SK-N-MC (cell line): ENCODE measurements around the gene CCDC158.

Source experiments
- DNase-seq: peaks from one replicate; pipeline ENCODE4 v3.0.0-alpha.2; 2011; ENCODE audit warnings: low read depth, low spot score
- H3K27ac ChIP-seq: fragments of 200-600 bp; sonication (generic); 2 replicates; pipeline ENCODE4 v1.5.1; 2016; ENCODE audit warnings: mixed run types
- H3K36me3 ChIP-seq: fragments of 200-600 bp; sonication (generic); 2 replicates; pipeline ENCODE4 v1.6.1; 2017; ENCODE audit warnings: antibody characterized with exemption, low read length, mixed read lengths; ENCODE audit not compliant: insufficient read depth
- H3K4me3 ChIP-seq: fragments of 200-600 bp; sonication (generic); 2 replicates; pipeline ENCODE4 v1.5.1; 2016
- H3K9ac ChIP-seq: fragments of 200-600 bp; sonication (generic); 2 replicates; pipeline ENCODE4 v1.8.0; 2017; ENCODE audit warnings: mixed run types, mixed read lengths; ENCODE audit not compliant: insufficient read length
- H3K9me3 ChIP-seq: fragments of 200-600 bp; sonication (generic); 2 replicates; pipeline ENCODE4 v1.6.1; 2017; ENCODE audit warnings: low read depth, mild to moderate bottlenecking, antibody characterized with exemption, low read length, moderate library complexity, mixed read lengths
- EZH2 ChIP-seq: fragments of 200-600 bp; sonication (generic); IDR thresholded peaks from one replicate; pipeline ENCODE4 v1.6.1; 2017; ENCODE audit warnings: antibody characterized with exemption
- FOXP2 ChIP-seq: optimal IDR thresholded peaks from 2 replicates; pipeline ENCODE3; 2011; ENCODE audit warnings: mild to moderate bottlenecking, moderate library complexity; ENCODE audit not compliant: insufficient read depth; ENCODE audit errors: extremely low read length, control extremely low read depth
- POLR2AphosphoS5 ChIP-seq: IDR thresholded peaks from 2 replicates; pipeline ENCODE4 v1.6.1; 2012; ENCODE audit warnings: mild to moderate bottlenecking, low read depth, low read length, borderline replicate concordance

CCDC158 gene

DNA sequence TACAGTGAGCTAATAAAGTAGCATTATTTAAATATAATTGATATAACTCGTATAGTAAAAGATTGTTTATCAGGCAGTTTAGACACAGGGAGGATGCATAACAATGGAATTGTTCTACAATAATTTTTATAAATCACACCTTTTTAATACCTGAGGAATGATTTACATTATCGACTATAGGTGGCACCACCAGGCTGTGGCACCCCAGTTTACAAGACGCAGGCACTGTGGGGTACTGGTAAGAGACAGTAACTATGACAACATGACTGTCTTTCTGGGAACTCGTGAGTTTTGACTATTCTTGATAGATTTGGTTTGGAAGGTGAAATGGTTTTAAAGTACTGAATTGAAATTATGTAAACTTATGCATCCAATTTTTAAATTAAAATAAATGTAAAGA is 141.5 kb downstream of the CCDC158 start:
- H3K4me3 ChIP-seq, result no peak overlapping the region
- no peak for TF ChIP-seq EZH2
- no peak for TF ChIP-seq POLR2AphosphoS5
- no peak for TF ChIP-seq FOXP2
- H3K36me3 ChIP-seq, result no peaks in the 10 kb centered on the region
- DNase-seq, result no peak
- no peak overlapping the region for H3K27ac ChIP-seq
- no peaks in the 10 kb centered on the region for H3K9me3 ChIP-seq
- no peak overlapping the region for H3K9ac ChIP-seq

- H3K27ac ChIP-seq, result no peak overlapping the region
- H3K36me3 ChIP-seq, result no peaks in the 10 kb centered on the region
- no peak for DNase-seq
Observed at GRCh38 chr4:76278583-76278982, 142.4 kb downstream of the CCDC158 start.

DNA sequence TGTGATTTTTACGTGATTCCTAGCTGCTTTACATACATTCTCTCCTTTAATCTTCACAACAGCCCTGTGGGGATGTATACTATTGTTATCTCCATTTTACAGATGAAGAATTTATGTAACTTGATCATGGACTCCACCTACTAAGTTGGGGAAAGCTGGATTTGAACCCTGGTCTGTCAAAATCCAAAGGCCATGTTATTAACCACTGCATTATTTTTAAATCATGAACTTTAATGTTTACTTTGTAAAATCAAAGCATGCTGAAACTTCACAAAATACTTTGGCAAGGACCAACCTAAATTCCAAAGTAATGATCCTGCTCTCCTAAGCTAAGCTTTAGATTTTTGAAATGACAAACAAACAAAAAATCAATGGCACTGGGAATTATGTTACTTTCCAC is 143.3 kb downstream of the CCDC158 start:
- no peak for TF ChIP-seq FOXP2
- no peak for TF ChIP-seq POLR2AphosphoS5
- TF ChIP-seq EZH2, result no peak
- Histone ChIP-seq H3K4me3 (no peak overlapping the region), H3K36me3 (no peaks in the 10 kb centered on the region), H3K9ac (no peak overlapping the region), H3K9me3 (no peaks in the 10 kb centered on the region), H3K27ac (no peak overlapping the region)
- DNase-seq, result no peak

More at GRCh38 chr4:76278583-76278982, 142.4 kb downstream of the CCDC158 start:
- TF ChIP-seq FOXP2 (no peak), EZH2 (no peak), POLR2AphosphoS5 (no peak)
- no peak overlapping the region for H3K9ac ChIP-seq
- no peak overlapping the region for H3K4me3 ChIP-seq
- no peaks in the 10 kb centered on the region for H3K9me3 ChIP-seq

GRCh38 chr4:76276813-76277212 is 144.1 kb downstream of the CCDC158 start:
- Histone ChIP-seq H3K27ac (no peak overlapping the region), H3K9ac (no peak overlapping the region), H3K36me3 (no peaks in the 10 kb centered on the region), H3K4me3 (no peak overlapping the region), H3K9me3 (no peaks in the 10 kb centered on the region)
- TF ChIP-seq POLR2AphosphoS5 (no peak), FOXP2 (no peak), EZH2 (no peak)
- no peak for DNase-seq

GRCh38 chr4:76275486-76276124 is 145.3 kb downstream of the CCDC158 start:
- Histone ChIP-seq H3K27ac (no peak overlapping the region), H3K9me3 (no peaks in the 10 kb centered on the region), H3K36me3 (no peaks in the 10 kb centered on the region), H3K9ac (no peak overlapping the region), H3K4me3 (no peak overlapping the region)
- no peak for DNase-seq
- TF ChIP-seq POLR2AphosphoS5 (no peak), EZH2 (no peak), FOXP2 (no peak)

DNA sequence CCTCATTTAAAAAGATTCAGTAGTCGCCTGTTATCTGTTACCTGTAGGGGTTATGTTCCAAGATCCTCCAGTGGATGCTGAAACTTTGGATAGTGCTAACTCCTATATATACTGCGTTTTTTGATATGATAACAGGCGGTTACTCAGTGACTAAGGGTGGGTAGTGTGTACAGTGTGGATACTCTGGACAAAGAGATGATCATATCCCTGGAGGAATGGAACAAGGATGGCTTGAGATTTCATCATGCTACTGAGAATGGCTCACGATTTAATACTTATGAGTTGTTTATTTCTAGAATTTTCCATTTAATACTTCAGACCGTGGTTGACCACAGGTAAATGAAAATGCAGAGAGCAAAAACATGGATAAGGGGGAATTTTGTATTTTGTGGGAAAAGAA is 147.9 kb downstream of the CCDC158 start:
- Histone ChIP-seq H3K9me3 (no peaks in the 10 kb centered on the region), H3K27ac (no peak overlapping the region), H3K36me3 (no peaks in the 10 kb centered on the region), H3K4me3 (no peak overlapping the region), H3K9ac (no peak overlapping the region)
- no peak for DNase-seq
- TF ChIP-seq FOXP2 (no peak), EZH2 (no peak), POLR2AphosphoS5 (no peak)

GRCh38 chr4:76272582-76272981 is 148.4 kb downstream of the CCDC158 start:
- no peaks in the 10 kb centered on the region for H3K9me3 ChIP-seq
- no peaks in the 10 kb centered on the region for H3K36me3 ChIP-seq
- no peak overlapping the region for H3K9ac ChIP-seq
- no peak for TF ChIP-seq FOXP2
- no peak for TF ChIP-seq EZH2
- TF ChIP-seq POLR2AphosphoS5, result no peak
- no peak for DNase-seq
- no peak overlapping the region for H3K27ac ChIP-seq
- no peak overlapping the region for H3K4me3 ChIP-seq

- no peak for DNase-seq
- Histone ChIP-seq H3K36me3 (no peaks in the 10 kb centered on the region), H3K4me3 (no peak overlapping the region), H3K27ac (no peak overlapping the region), H3K9ac (no peak overlapping the region), H3K9me3 (no peaks in the 10 kb centered on the region)
- no peak for TF ChIP-seq FOXP2
- TF ChIP-seq EZH2, result no peak
- TF ChIP-seq POLR2AphosphoS5, result no peak
Observed at GRCh38 chr4:76272073-76272472, 148.9 kb downstream of the CCDC158 start.

DNA sequence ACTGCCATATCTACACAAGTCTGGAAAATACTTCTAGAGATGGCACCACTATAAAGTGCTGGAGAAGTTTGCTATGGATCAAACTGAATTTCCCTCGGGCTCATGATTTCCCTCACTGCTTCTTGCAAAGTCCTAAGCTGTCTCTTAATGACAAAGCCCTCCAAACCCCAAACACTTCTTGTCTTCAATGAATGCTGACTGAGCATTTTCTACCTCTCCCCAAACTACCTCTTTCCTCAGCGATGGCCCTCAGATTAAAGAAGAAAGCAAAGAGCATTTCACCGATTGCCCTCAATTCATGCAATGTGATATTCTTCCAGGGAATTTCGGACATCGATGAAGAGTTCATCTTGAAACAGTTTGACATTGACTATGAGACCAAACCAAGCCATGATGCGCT is 149.7 kb downstream of the CCDC158 start:
- Histone ChIP-seq H3K36me3 (no peaks in the 10 kb centered on the region), H3K4me3 (no peak overlapping the region), H3K9me3 (no peaks in the 10 kb centered on the region), H3K9ac (no peak overlapping the region), H3K27ac (no peak overlapping the region)
- DNase-seq, result no peak
- TF ChIP-seq POLR2AphosphoS5, result no peak
- TF ChIP-seq EZH2, result no peak
- TF ChIP-seq FOXP2, result no peak
